ENCODE data around the gene GREB1. TPM values are rescaled to one million over a fixed set of nuclear protein-coding genes. Genes with fewer than 3 reads are reported as not detected.

The GREB1 gene
- 1 to 10 TPM in 5 of 6 donors, under 1 TPM in 1; 0.39 to 5.4 (median 1.6) TPM for total RNA-seq

DNA sequence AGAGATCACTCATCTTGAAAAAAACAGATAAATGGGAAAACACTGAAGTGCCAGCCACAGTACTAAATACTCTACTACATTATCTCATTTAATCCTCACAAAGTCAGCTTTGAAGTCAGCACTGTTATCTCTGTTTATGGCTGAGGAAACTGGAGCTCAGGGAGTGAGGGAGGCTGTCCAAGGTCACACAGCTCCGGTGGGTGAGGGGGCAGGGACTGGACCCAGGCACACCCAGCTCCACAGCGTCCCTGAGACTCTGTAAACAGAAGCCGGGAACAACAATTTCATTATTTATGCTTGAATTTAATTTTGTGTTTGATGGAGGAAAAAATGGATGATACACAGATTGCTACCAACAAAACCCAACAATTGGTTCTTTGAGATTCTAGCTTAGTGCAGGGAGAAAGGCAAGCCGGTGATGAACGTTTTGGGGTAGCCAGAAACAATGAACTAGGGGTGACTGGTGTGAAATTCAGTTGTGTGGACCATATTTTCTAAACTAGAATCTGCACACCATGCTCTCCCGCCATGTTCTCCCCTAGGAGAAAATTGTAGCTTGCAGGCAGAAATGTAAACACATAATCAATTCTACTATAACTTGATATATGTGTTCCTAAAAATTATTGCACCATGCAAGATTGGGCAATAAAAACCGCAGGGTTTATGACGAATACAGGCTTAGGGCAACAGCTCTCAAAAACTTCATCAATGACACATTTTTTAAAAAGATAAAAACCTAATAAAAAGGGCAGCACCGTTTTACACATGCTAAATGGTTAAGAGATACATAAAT, at the start of gene GREB1:
Gene GREB1 (plus strand): TSS at position 768 of the 793 bp plus-strand sequence. CDS start 22,570 bp downstream, outside the sequence.
- DNase-seq, result no peak
- Histone ChIP-seq H3K9me3 (no peaks in the 10 kb centered on the region), H3K4me1 (no peaks in the 10 kb centered on the region), H3K4me3 (no peak within 1 kb of the TSS), H3K27ac (no peak within 1 kb of the TSS), H3K36me3 (no peaks in the 10 kb centered on the region), H3K27me3 (no peaks in the 10 kb centered on the region)
- WGBS, 2 donors, result 56 to 61% methylated on average over 9 of the region's 9 CpGs
- peak in 1 of 2 donors; percentile 65 for ATAC-seq (ENCODE audit: low FRiP score in 2 of 2)
- TF ChIP-seq CTCF (IDR thresholded peaks at IDR 0.05) (no peak), POLR2A (IDR thresholded peaks at IDR 0.05) (no peak), POLR2AphosphoS5 (IDR thresholded peaks at IDR 0.05) (no peak), EP300 (IDR thresholded peaks at IDR 0.05) (no peak)

DNA sequence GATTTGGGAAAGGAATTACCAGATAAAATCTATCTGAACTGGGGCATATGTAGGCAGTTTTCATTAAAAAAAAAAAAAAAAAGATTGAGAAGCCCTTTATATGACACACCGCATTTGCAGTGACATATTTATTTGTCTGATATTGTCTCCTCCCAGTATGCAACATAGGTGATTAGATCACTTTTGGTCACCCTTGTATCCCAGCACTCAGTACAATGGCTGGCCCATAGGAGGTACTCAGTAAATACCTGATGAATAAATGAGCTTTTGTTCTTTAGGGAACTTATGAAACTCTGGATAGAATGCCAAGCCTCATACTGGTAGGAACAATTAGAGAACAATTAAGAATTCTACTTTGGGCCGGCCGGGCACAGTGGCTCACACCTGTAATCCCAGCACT, 45.0 kb upstream of the GREB1 start:
- Histone ChIP-seq H3K4me1 (no peaks in the 10 kb centered on the region), H3K27ac (no peak overlapping the region), H3K9me3 (no peaks in the 10 kb centered on the region), H3K36me3 (no peaks in the 10 kb centered on the region), H3K4me3 (no peak overlapping the region), H3K27me3 (peaks cover 0 to 12% (median 0%) of the 10 kb centered on the region in 4 donors)
- no peak for DNase-seq
- TF ChIP-seq EP300 (IDR thresholded peaks at IDR 0.05), result no peak
- no peak for TF ChIP-seq CTCF (IDR thresholded peaks at IDR 0.05)
- TF ChIP-seq POLR2A (IDR thresholded peaks at IDR 0.05), result no peak
- no peak for TF ChIP-seq POLR2AphosphoS5 (IDR thresholded peaks at IDR 0.05)
- ATAC-seq (ENCODE audit: low FRiP score in 2 of 2), result no peak
- WGBS, 2 donors, result 63 to 76% methylated on average over 3 of the region's 3 CpGs

GRCh38 chr2:11490194-11490593, 43.7 kb upstream of the GREB1 start:
- no peak for ATAC-seq (ENCODE audit: low FRiP score in 2 of 2)
- Histone ChIP-seq H3K9me3 (no peaks in the 10 kb centered on the region), H3K4me3 (no peak overlapping the region), H3K27ac (no peak overlapping the region), H3K36me3 (no peaks in the 10 kb centered on the region), H3K4me1 (no peaks in the 10 kb centered on the region), H3K27me3 (peaks cover 0 to 2% (median 0%) of the 10 kb centered on the region in 4 donors)
- TF ChIP-seq POLR2A (IDR thresholded peaks at IDR 0.05), result no peak
- TF ChIP-seq EP300 (IDR thresholded peaks at IDR 0.05), result no peak
- no peak for TF ChIP-seq CTCF (IDR thresholded peaks at IDR 0.05)
- TF ChIP-seq POLR2AphosphoS5 (IDR thresholded peaks at IDR 0.05), result no peak
- 95% methylated on average over 5 of the region's 5 CpGs for WGBS, 2 donors
- DNase-seq, result no peak

DNA sequence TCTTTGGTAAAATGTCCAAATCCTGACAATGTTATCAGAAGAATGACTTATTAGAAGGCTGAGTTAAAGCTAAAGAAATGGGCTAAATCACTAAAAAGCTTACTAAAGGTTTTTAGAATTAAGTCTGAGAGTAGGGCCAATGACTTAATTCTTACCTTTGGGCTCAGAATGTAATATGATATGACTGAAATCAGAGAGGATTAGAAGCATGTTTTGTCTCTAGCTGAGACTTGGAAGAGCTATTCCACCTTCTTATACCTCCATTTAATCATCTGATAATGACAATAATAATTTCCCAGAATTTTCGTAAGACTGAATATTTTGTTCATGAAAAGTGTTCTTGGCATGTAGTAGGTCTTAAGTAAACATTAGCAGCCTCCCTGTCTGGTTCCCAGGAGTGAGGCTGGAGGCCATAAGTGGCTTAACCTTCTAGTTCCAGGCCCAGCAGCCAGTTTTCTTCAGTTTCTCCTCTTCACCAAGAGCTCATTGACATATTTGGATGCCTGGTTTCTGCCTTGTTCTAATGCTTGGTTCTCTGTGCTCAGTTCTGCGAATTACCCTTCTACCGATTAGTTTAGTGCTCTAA, 42.4 kb upstream of the GREB1 start:
- TF ChIP-seq POLR2AphosphoS5 (IDR thresholded peaks at IDR 0.05) (no peak), EP300 (IDR thresholded peaks at IDR 0.05) (no peak), POLR2A (IDR thresholded peaks at IDR 0.05) (no peak), CTCF (IDR thresholded peaks at IDR 0.05) (no peak)
- Histone ChIP-seq H3K9me3 (no peaks in the 10 kb centered on the region), H3K27ac (no peak overlapping the region), H3K27me3 (no peaks in the 10 kb centered on the region), H3K4me3 (no peak overlapping the region), H3K4me1 (no peaks in the 10 kb centered on the region), H3K36me3 (no peaks in the 10 kb centered on the region)
- WGBS, 2 donors, result 58 to 60% methylated on average over 3 of the region's 3 CpGs
- DNase-seq, result no peak
- ATAC-seq (ENCODE audit: low FRiP score in 2 of 2), result peak in 1 of 2 donors; percentile 68

All from upper lobe of left lung (tissue), 6 donors.